ENCODE results near the gene TMEM109. TPM values are rescaled to one million over a fixed set of nuclear protein-coding genes. Genes with fewer than 3 reads are reported as not detected.

The TMEM109 gene
- total and polyA plus RNA-seq, 8 donors, result 82.9 to 130 (median 92.7) TPM

- no peaks in the 10 kb centered on the region for H3K9me3 ChIP-seq
- TF ChIP-seq CTCF (IDR thresholded peaks at IDR 0.05), result no peak
- no peak overlapping the region for H3K4me3 ChIP-seq
- no peak overlapping the region for H3K27ac ChIP-seq
- DNase-seq (no peak), ATAC-seq (no peak)
- H3K27me3 ChIP-seq, result peaks cover 0 to 30% of the 10 kb centered on the region in 2 donors
- H3K36me3 ChIP-seq, result no peaks in the 10 kb centered on the region
- intact Hi-C loops (cut with DNase I), result no loop called here
- H3K4me1 ChIP-seq, result peaks cover 3 to 36% of the 10 kb centered on the region in 2 donors
Measured at GRCh38 chr11:60957188-60957587, 43.2 kb downstream of the TMEM109 start.

- no peak for DNase-seq
Measured at GRCh38 chr11:60959431-60959830, 45.5 kb downstream of the TMEM109 start.

GRCh38 chr11:60960405-60960804, 46.4 kb downstream of the TMEM109 start:
- TF ChIP-seq CTCF (IDR thresholded peaks at IDR 0.05), result no peak

More at GRCh38 chr11:60959431-60959830, 45.5 kb downstream of the TMEM109 start:
- Histone ChIP-seq H3K4me1 (peaks cover 0 to 13% of the 10 kb centered on the region in 2 donors), H3K27ac (no peak overlapping the region), H3K4me3 (no peak overlapping the region), H3K27me3 (peaks cover 0 to 32% of the 10 kb centered on the region in 2 donors), H3K9me3 (no peaks in the 10 kb centered on the region), H3K36me3 (no peaks in the 10 kb centered on the region)
- TF ChIP-seq CTCF (IDR thresholded peaks at IDR 0.05), result no peak
- ATAC-seq, result no peak
- intact Hi-C loops (cut with DNase I), result no loop called here

GRCh38 chr11:60964801-60965200, 50.8 kb downstream of the TMEM109 start:
- no peak for TF ChIP-seq CTCF (IDR thresholded peaks at IDR 0.05)
- Histone ChIP-seq H3K27me3 (peaks cover 0 to 26% of the 10 kb centered on the region in 2 donors), H3K27ac (no peak overlapping the region), H3K9me3 (peaks cover 0 to 8% of the 10 kb centered on the region in 2 donors), H3K4me1 (no peaks in the 10 kb centered on the region), H3K4me3 (no peak overlapping the region), H3K36me3 (no peaks in the 10 kb centered on the region)
- ATAC-seq (no peak), DNase-seq (no peak)
- intact Hi-C loops (cut with DNase I), result no loop called here

More at GRCh38 chr11:60960405-60960804, 46.4 kb downstream of the TMEM109 start:
- peaks cover 0 to 32% of the 10 kb centered on the region in 2 donors for H3K27me3 ChIP-seq
- H3K27ac ChIP-seq, result no peak overlapping the region
- H3K4me3 ChIP-seq, result no peak overlapping the region
- ATAC-seq (no peak), DNase-seq (no peak)
- H3K4me1 ChIP-seq, result peaks cover 0 to 7% of the 10 kb centered on the region in 2 donors
- intact Hi-C loops (cut with DNase I), result no loop called here
- H3K9me3 ChIP-seq, result no peaks in the 10 kb centered on the region
- no peaks in the 10 kb centered on the region for H3K36me3 ChIP-seq

- intact Hi-C loops (cut with DNase I), result no loop called here
- ATAC-seq (peak; percentile 44), DNase-seq (no peak)
- Histone ChIP-seq H3K4me3 (no peak overlapping the region), H3K27ac (no peak overlapping the region), H3K9me3 (peaks cover 0 to 8% of the 10 kb centered on the region in 2 donors), H3K27me3 (peaks cover 0 to 17% of the 10 kb centered on the region in 2 donors), H3K36me3 (no peaks in the 10 kb centered on the region), H3K4me1 (peaks cover 0 to 6% of the 10 kb centered on the region in 2 donors)
- no peak for TF ChIP-seq CTCF (IDR thresholded peaks at IDR 0.05)
Measured at GRCh38 chr11:60966890-60967289, 52.9 kb downstream of the TMEM109 start.

Measured in left lung (tissue), 10 donors.